GM12878 (cell line): ENCODE data around the gene NLGN2.

ENCODE experiments used
- ATF2 ChIP-seq: IDR thresholded peaks from 2 replicates; pipeline ENCODE4 v1.6.1; 2012; ENCODE audit warnings: low read length, inconsistent platforms
- BCL3 ChIP-seq: IDR thresholded peaks from 2 replicates; pipeline ENCODE4 v1.6.1; 2011; ENCODE audit warnings: borderline replicate concordance, low read depth, mild to moderate bottlenecking, moderate library complexity, low read length; ENCODE audit not compliant: insufficient read depth, poor library complexity, severe bottlenecking
- CEBPB ChIP-seq, 2 experiments: fragments of 150-350 bp in 1 of 2; IDR thresholded peaks; 2 replicates each; pipeline ENCODE4 v1.6.1; 2012 to 2014; ENCODE audit warnings: low read depth in 2 of 2, low read length in 2 of 2, borderline replicate concordance in 1 of 2, inconsistent platforms in 1 of 2
- CTCF ChIP-seq, 3 experiments: IDR thresholded peaks in 2 of 3; conservative IDR thresholded peaks in 1 of 3; 2 replicates each; pipeline ENCODE4 v1.5.1; 2011; ENCODE audit warnings: low read depth in 3 of 3, low read length in 3 of 3, mild to moderate bottlenecking in 3 of 3, control low read depth in 2 of 3, moderate library complexity in 2 of 3, inconsistent platforms in 1 of 3, mixed read lengths in 1 of 3; ENCODE audit not compliant: control insufficient read depth in 2 of 3, insufficient read depth in 1 of 3; ENCODE audit errors: extremely low read depth in 1 of 3
- EED ChIP-seq: sonication (generic); IDR thresholded peaks from 2 replicates; pipeline ENCODE4 v1.6.1; 2016; ENCODE audit warnings: antibody characterized with exemption, low read depth
- EGR1 ChIP-seq, 2 experiments: IDR thresholded peaks; 1 replicate in 1 of 2; 2 replicates in 1 of 2; pipeline ENCODE4 v1.6.1; 2011 to 2012; ENCODE audit warnings: low read depth in 2 of 2, low read length in 2 of 2, borderline replicate concordance in 1 of 2, mild to moderate bottlenecking in 1 of 2, moderate library complexity in 1 of 2
- ESRRA ChIP-seq: IDR thresholded peaks from 2 replicates; pipeline ENCODE4 v1.6.1; 2012; ENCODE audit warnings: mild to moderate bottlenecking, low read length, improper control_type of control experiment
- ETV6 ChIP-seq, 2 experiments: fragments of 450-650 bp in 1 of 2; IDR thresholded peaks in 1 of 2; conservative IDR thresholded peaks in 1 of 2; 2 replicates each; pipeline ENCODE4 v1.6.1; 2014; ENCODE audit warnings: antibody characterized with exemption in 1 of 2, borderline replicate concordance in 1 of 2, low read depth in 1 of 2, mild to moderate bottlenecking in 1 of 2, moderate library complexity in 1 of 2
- KDM1A ChIP-seq: fragments of 200-600 bp; sonication (generic); IDR thresholded peaks from 2 replicates; pipeline ENCODE4 v1.6.1; 2016; ENCODE audit warnings: borderline replicate concordance
- MAX ChIP-seq: IDR thresholded peaks from 2 replicates; pipeline ENCODE4 v1.6.1; 2012; ENCODE audit warnings: low read depth, low read length, improper control_type of control experiment
- NFIC ChIP-seq: IDR thresholded peaks from 2 replicates; pipeline ENCODE4 v1.6.1; 2012; ENCODE audit warnings: low read depth, mild to moderate bottlenecking, inconsistent platforms, low read length, moderate library complexity
- POLR2AphosphoS5 ChIP-seq: IDR thresholded peaks from 2 replicates; pipeline ENCODE4 v1.6.1; 2011; ENCODE audit warnings: mild to moderate bottlenecking, low read length, inconsistent platforms
- STAT3 ChIP-seq: IDR thresholded peaks from 2 replicates; pipeline ENCODE4 v1.6.1; 2011; ENCODE audit warnings: low read depth, low read length, improper control_type of control experiment
- ZBED1 ChIP-seq: IDR thresholded peaks from 2 replicates; pipeline ENCODE4 v1.6.1; 2016; ENCODE audit warnings: borderline replicate concordance

GRCh38 chr17:7388856-7389255 is 18.8 kb upstream of the NLGN2 start:
- TF ChIP-seq POLR2AphosphoS5 = no peak
- TF ChIP-seq ATF2 = no peak
- TF ChIP-seq EGR1 (IDR thresholded peaks at IDR 0.05; ENCODE audit: borderline replicate concordance in 1 of 2, low read depth in 2 of 2, low read length in 2 of 2) = no peak
- TF ChIP-seq KDM1A = no peak
- TF ChIP-seq CEBPB (IDR thresholded peaks at IDR 0.05; ENCODE audit: borderline replicate concordance in 1 of 2, low read depth in 2 of 2, low read length in 2 of 2) = no peak
- TF ChIP-seq MAX = no peak
- no peak for TF ChIP-seq CTCF (IDR thresholded peaks at IDR 0.05 in 2 of 3, conservative IDR thresholded peaks at IDR 0.05 in 1 of 3; ENCODE audit: control insufficient read depth in 2 of 3, extremely low read depth in 1 of 3, insufficient read depth in 1 of 3, low read depth in 3 of 3, low read length in 3 of 3)
- TF ChIP-seq STAT3 = no peak
- TF ChIP-seq EED = no peak
- TF ChIP-seq ESRRA = no peak
- TF ChIP-seq ETV6 (conservative IDR thresholded peaks at IDR 0.05 in 1 of 2, IDR thresholded peaks at IDR 0.05 in 1 of 2; ENCODE audit: borderline replicate concordance in 1 of 2, low read depth in 1 of 2) = no peak
- TF ChIP-seq ZBED1 = no peak
- no peak for TF ChIP-seq NFIC
- no peak for TF ChIP-seq BCL3
